Measurements from ENCODE around the gene YY1. TPM values are rescaled to one million over a fixed set of nuclear protein-coding genes. Genes with fewer than 3 reads are reported as not detected.
"Not testable (repeated sequence)": the region's sequence is repeated elsewhere in the genome, so short reads cannot be mapped to it uniquely, and the experiment has no call there.

Gene YY1
- total RNA-seq, 4 donors from 2014 or later = 30.6 to 46.5 (median 33.5) TPM

GRCh38 chr14:100201701-100202100 lies 37.2 kb upstream of the YY1 start:
- H3K36me3 ChIP-seq = no peaks in the 10 kb centered on the region
- TF ChIP-seq CTCF (IDR thresholded peaks at IDR 0.05) (no peak), POLR2A (IDR thresholded peaks at IDR 0.05) (no peak)
- intact Hi-C loops (cut with DNase I) = no loop called here
- H3K27me3 ChIP-seq = no peaks in the 10 kb centered on the region
- 83 to 88% methylated on average over 5 of the region's 5 CpGs for WGBS, 2 donors
- peaks cover 0 to 7% (median 0%) of the 10 kb centered on the region in 3 donors for H3K4me1 ChIP-seq
- H3K9me3 ChIP-seq = no peaks in the 10 kb centered on the region
- no peak overlapping the region for H3K4me3 ChIP-seq
- no peak for DNase-seq
- no peak overlapping the region for H3K27ac ChIP-seq

- TF ChIP-seq CTCF (IDR thresholded peaks at IDR 0.05) = no peak
- TF ChIP-seq POLR2A (IDR thresholded peaks at IDR 0.05) = no peak
- Histone ChIP-seq H3K4me3 (no peak overlapping the region), H3K27me3 (no peaks in the 10 kb centered on the region), H3K27ac (no peak overlapping the region), H3K9me3 (no peaks in the 10 kb centered on the region), H3K4me1 (peaks cover 0 to 7% (median 0%) of the 10 kb centered on the region in 3 donors), H3K36me3 (no peaks in the 10 kb centered on the region)
- no peak for DNase-seq
- intact Hi-C loops (cut with DNase I) = no loop called here
- WGBS, 2 donors = 46 to 55% methylated on average over 4 of the region's 4 CpGs
These were observed 36.2 kb upstream of the YY1 start for GRCh38 chr14:100202712-100203111.

- no peaks in the 10 kb centered on the region for H3K9me3 ChIP-seq
- H3K36me3 ChIP-seq = no peaks in the 10 kb centered on the region
- no peaks in the 10 kb centered on the region for H3K27me3 ChIP-seq
- intact Hi-C loops (cut with DNase I) = no loop called here
- TF ChIP-seq POLR2A (IDR thresholded peaks at IDR 0.05) (no peak), CTCF (IDR thresholded peaks at IDR 0.05) (no peak)
- 80 to 95% methylated on average over 3 to 4 of the region's 4 CpGs for WGBS, 2 donors
- no peak overlapping the region for H3K4me3 ChIP-seq
- no peak overlapping the region for H3K27ac ChIP-seq
- DNase-seq = no peak
- H3K4me1 ChIP-seq = peaks cover 0 to 7% (median 0%) of the 10 kb centered on the region in 3 donors
These were observed 35.8 kb upstream of the YY1 start for GRCh38 chr14:100203146-100203545.

GRCh38 chr14:100203962-100204834 lies 34.7 kb upstream of the YY1 start:
- Histone ChIP-seq H3K36me3 (no peaks in the 10 kb centered on the region), H3K27ac (no peak overlapping the region), H3K4me1 (peaks cover 0 to 7% (median 0%) of the 10 kb centered on the region in 3 donors), H3K4me3 (no peak overlapping the region), H3K27me3 (no peaks in the 10 kb centered on the region), H3K9me3 (no peaks in the 10 kb centered on the region)
- intact Hi-C loops (cut with DNase I) = no loop called here
- TF ChIP-seq CTCF (IDR thresholded peaks at IDR 0.05) (no peak), POLR2A (IDR thresholded peaks at IDR 0.05) (no peak)
- 45 to 50% methylated on average over 4 of the region's 4 CpGs for WGBS, 2 donors
- DNase-seq = no peak

- 86 to 87% methylated on average over 7 of the region's 7 CpGs for WGBS, 2 donors
- H3K36me3 ChIP-seq; H3K9me3 ChIP-seq; H3K4me1 ChIP-seq; H3K27ac ChIP-seq; H3K4me3 ChIP-seq; intact Hi-C loops (cut with DNase I); H3K27me3 ChIP-seq; DNase-seq: not testable (repeated sequence)
These were observed 34.1 kb upstream of the YY1 start for GRCh38 chr14:100204835-100205167.

- 92 to 93% methylated on average over 10 of the region's 10 CpGs for WGBS, 2 donors
- H3K27ac ChIP-seq; H3K4me1 ChIP-seq; intact Hi-C loops (cut with DNase I); H3K9me3 ChIP-seq; H3K27me3 ChIP-seq; DNase-seq; H3K36me3 ChIP-seq; H3K4me3 ChIP-seq: not testable (repeated sequence)
These were observed 31.4 kb upstream of the YY1 start for GRCh38 chr14:100207588-100207987.

- H3K36me3 ChIP-seq; DNase-seq; H3K9me3 ChIP-seq; intact Hi-C loops (cut with DNase I); H3K4me3 ChIP-seq; H3K27ac ChIP-seq; H3K27me3 ChIP-seq; H3K4me1 ChIP-seq: not testable (repeated sequence)
- 100% methylated on average over 1 of the region's 33 CpGs; no CpG with 5 or more reads in 1 of the 2 donors for WGBS, 2 donors
These were observed 30.8 kb upstream of the YY1 start for GRCh38 chr14:100208136-100208535.

Measured in esophagus squamous epithelium (tissue), 5 donors.